Small intestine (tissue), 7 donors: ENCODE results near the gene MMAA. TPM values are rescaled to one million over a fixed set of nuclear protein-coding genes. Genes with fewer than 3 reads are reported as not detected.

Experiments used
- DNase-seq, 2 donors: peaks; one replicate each; pipeline versions ENCODE4 v3.0.0 to v3.0.0-alpha.2; 2013
- FAIRE-seq: peaks from 2 replicates; lab custom pipeline; 2012; peaks lifted over from hg19 to GRCh38; lab: Jason Lieb, UNC
- H3K27ac ChIP-seq, 3 donors: one replicate each; pipeline ENCODE4 v1.5.1; 2013; ENCODE audit warnings: low read length in 2 of 3, mild to moderate bottlenecking in 2 of 3, control low read depth in 1 of 3, inconsistent platforms in 1 of 3, low read depth in 1 of 3, moderate library complexity in 1 of 3
- H3K27me3 ChIP-seq, 3 donors: one replicate each; pipeline ENCODE4 v1.6.1; 2013; ENCODE audit warnings: low read length in 3 of 3, inconsistent platforms in 1 of 3; ENCODE audit not compliant: control insufficient read depth in 3 of 3, insufficient read depth in 3 of 3
- H3K36me3 ChIP-seq, 3 donors: one replicate each; pipeline ENCODE4 v1.6.1; 2013; ENCODE audit warnings: low read length in 3 of 3, inconsistent platforms in 1 of 3, low read depth in 1 of 3, mild to moderate bottlenecking in 1 of 3, moderate library complexity in 1 of 3; ENCODE audit not compliant: control insufficient read depth in 3 of 3, insufficient read depth in 2 of 3
- H3K4me1 ChIP-seq, 3 donors: one replicate each; pipeline ENCODE4 v1.6.1; 2013; ENCODE audit warnings: low read length in 2 of 3, inconsistent platforms in 1 of 3, low read depth in 1 of 3, mild to moderate bottlenecking in 1 of 3, moderate library complexity in 1 of 3; ENCODE audit not compliant: control insufficient read depth in 3 of 3, insufficient read depth in 2 of 3
- H3K4me3 ChIP-seq, 3 donors: one replicate each; pipeline ENCODE4 v1.5.1; 2013; ENCODE audit warnings: low read length in 3 of 3, control low read depth in 1 of 3, inconsistent platforms in 1 of 3, low read depth in 1 of 3, mild to moderate bottlenecking in 1 of 3, moderate library complexity in 1 of 3
- H3K9me3 ChIP-seq, 2 donors: one replicate each; pipeline ENCODE4 v1.6.1; 2013; ENCODE audit warnings: low read depth in 1 of 2, low read length in 1 of 2; ENCODE audit not compliant: control insufficient read depth in 2 of 2, insufficient read depth in 1 of 2
- WGBS, 3 donors: extraction: QIAGEN DNeasy Blood & Tissue Kit; methylation state at CpG; one replicate each; pipeline ENCODE4 v1.1.7; 2013; 5-methylcytosine and 5-hydroxymethylcytosine counted together
- polyA plus RNA-seq, 4 donors: library from polyadenylated mRNA; stranded (reverse) in 3 of 4; unstranded in 1 of 4; fragments of 200-250 nt in 3 of 4; fragments of 120-200 nt in 1 of 4; gene quantifications; one replicate each; pipeline versions ENCODE4 v1.2.1 to v1.2.3, GENCODE V29; 2013
- donor health status: healthy with polysubstance abuse.
- donor health status: control.
- donor health status: control.
- donor health status: Bipolar disorder and iron deficiency.
- donor health status: healthy.

MMAA gene
- polyA plus RNA-seq, 4 donors, result 11.9 to 18.3 (median 14.2) TPM

GRCh38 chr4:145709336-145709735 is 90.2 kb downstream of the MMAA start:
- FAIRE-seq (no peak), DNase-seq (peak in 1 of 2 donors; percentile 31)
- Histone ChIP-seq H3K4me3 (no peak overlapping the region), H3K36me3 (no peaks in the 10 kb centered on the region), H3K27me3 (no peaks in the 10 kb centered on the region), H3K27ac (no peak overlapping the region), H3K9me3 (peaks cover 0 to 3% of the 10 kb centered on the region in 2 donors), H3K4me1 (no peaks in the 10 kb centered on the region)
- WGBS, 3 donors, result 13 to 50% (median 26%) methylated on average over 1 of the region's 1 CpG

Other genes starting within 250 kb of the MMAA start
- 10 to 100 TPM; 11.4 to 42.1 (median 15.2) TPM for gene SMAD1, start 137.5 kb upstream of the MMAA start, polyA plus RNA-seq
- not detected for gene C4orf51, start 60.8 kb downstream of the MMAA start, polyA plus RNA-seq